Activated CD8-positive, alpha-beta memory T cell treated with anti-CD3 and anti-CD28 coated beads for 48 hours (primary cell): Measurements from ENCODE around the gene TOR1AIP2.
"Not testable (repeated sequence)": the region's sequence is repeated elsewhere in the genome, so short reads cannot be mapped to it uniquely, and the experiment has no call there.

Experiments used
- DNase-seq, 3 experiments: peaks; one replicate each; pipeline ENCODE4 v3.0.0-alpha.2; 2020; ENCODE audit warnings: low read depth in 2 of 3, low spot score in 2 of 3

The TOR1AIP2 gene

GRCh38 chr1:179876300-179876715 lies 1.3 kb downstream of the TOR1AIP2 start:
- no peak for DNase-seq

DNA sequence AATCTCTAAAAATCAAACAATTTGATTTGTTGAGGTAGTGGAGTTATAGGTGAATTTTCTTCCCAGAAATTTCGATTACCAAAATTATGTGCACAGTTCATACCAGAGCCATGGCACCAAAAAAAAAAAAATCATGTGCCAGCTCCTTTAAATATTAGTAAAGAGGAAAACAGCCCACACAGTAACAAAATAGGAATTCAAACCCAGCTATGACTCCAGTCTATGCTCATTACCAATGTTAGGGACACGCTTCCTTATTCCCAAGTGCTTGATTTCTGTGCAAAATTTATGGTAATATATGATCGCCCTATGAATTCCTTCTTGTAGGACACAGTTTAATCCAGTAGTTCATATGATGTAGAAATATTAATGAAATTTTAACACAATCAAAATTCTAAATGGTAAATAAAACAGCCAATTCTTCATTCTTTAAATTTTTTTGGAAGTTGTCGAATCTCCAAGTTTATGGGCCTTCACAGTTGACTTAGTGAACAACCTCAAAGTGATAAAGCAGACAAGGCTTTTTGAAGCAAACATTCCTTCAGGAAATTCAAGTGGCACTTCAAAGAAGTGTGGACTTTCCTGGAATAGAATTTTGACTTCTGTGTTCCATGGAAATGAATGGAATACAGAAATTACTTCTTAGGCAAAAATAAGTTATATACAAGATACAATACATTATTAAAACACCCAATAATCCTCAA lies 1.9 kb downstream of the TOR1AIP2 start:
- no peak for DNase-seq

GRCh38 chr1:179873438-179873851 lies 4.2 kb downstream of the TOR1AIP2 start:
- DNase-seq: no peak

GRCh38 chr1:179872558-179872957 lies 5.0 kb downstream of the TOR1AIP2 start:
- no peak for DNase-seq

DNA sequence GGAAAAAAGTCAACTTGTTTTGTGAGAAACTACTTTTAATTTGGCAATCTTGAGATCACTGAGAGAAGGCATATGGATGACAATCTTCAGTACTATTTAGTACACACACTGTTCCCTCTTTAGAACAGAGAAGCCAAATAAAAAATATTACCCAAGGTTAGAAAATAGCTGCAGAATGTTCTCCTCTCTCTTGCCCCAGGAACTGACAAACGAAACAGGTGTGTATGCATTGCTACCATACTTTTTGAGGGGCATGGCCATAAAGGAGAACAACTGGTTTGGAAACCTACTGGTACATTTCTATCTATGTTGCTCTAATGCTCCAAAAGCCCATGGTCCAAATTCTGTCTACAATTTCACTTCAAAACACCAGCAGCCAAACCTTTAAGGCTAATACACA lies 5.7 kb downstream of the TOR1AIP2 start:
- DNase-seq: no peak

DNA sequence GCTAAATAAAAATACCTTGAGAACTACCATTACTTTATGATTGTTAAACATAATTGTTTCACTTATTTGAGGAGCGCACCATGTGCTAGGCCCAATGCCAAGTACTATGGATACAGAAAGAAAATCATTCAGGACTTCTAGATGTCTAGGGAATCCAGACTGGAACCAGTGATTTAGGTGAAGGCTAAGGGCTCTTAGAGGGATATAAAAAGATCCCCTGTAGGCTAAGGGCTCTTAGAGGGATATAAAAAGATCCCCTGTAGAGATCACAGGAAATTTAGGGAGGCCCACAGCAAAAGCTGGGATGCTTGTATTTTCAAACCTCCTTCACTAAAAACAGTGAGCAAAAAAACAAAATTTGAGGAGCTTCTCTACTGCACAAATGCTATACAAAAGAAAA lies 6.7 kb downstream of the TOR1AIP2 start:
- no peak for DNase-seq

- DNase-seq: no peak
These were observed 9.9 kb downstream of the TOR1AIP2 start for GRCh38 chr1:179867493-179868330.

GRCh38 chr1:179866616-179867015 lies 11.0 kb downstream of the TOR1AIP2 start:
- no peak for DNase-seq

DNA sequence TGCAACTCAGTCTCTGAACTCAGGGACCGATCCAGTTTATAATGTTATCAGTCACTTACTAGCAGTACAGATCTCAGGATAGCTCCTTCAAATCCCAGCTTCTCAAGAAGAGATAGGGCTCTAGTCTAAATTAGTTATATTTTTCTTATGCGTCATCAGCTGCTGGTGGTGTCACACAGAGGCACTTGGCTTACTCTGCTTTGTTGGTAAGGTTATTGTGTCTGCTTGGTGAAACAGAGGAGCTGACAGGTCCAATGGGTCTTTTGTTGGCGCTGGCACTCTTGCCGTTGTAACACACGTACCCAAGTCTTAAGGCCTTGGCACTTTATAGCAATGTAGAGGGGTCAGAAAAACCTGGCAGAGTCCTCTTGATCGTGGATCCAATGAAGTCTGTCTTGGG lies 12.2 kb downstream of the TOR1AIP2 start:
- DNase-seq: no peak

DNA sequence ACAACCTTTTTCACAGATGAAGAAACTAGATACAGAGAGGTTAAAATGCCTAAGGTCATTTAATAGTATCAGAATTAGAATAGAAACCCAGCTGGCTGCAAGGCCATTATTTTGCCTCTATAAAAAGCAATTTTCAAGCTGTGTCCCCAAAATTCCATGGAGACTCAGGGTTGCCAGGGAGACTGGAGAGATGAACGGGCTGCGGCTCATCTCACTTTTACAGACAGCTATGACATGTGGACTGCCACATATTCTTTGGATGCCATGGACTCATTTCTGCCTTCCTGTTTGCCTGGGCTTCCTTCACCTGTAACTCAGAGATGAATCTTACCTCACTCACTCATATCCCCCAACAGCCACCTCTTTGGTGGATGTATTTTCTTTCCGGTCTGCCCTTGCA lies 17.0 kb downstream of the TOR1AIP2 start:
- no peak for DNase-seq

GRCh38 chr1:179857009-179857408 lies 20.6 kb downstream of the TOR1AIP2 start:
- DNase-seq: no peak

DNA sequence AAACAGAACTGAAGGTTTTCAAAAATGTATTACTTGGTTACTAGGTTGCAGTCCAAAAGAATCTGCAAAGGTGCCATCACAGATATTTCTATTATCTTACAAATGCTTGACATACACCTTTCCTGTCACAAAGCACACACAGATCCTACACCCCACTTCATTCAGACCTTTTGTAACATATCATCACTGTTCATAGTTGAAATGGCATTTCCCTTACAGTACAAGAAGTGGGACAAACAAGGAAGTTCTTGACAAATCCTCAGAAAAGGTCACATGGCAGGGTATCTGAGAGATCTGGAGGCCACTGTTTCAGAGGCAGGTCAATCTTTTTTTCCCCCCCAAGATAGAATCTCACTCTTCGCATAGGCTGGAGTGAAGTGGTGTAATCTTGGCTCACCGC lies 21.3 kb downstream of the TOR1AIP2 start:
- DNase-seq: no peak

DNA sequence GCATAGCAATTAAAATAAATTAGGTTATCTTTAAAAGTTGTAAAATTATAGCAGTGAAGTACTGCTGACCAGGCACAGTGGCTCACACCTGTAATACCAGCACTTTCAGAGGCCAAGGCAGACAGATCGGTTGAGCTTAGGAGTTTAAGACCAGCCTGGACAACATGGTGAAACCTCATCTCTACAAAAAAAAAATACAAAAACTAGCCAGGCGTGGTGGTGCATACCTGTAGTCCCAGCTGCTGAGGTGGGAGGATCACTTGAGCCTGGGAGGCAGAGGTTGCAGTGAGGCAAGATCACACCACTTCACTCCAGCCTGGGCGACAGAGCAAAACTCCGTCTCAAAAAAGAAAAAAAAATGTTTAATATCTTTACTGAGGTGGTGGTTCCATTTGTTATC lies 21.8 kb downstream of the TOR1AIP2 start:
- DNase-seq: not testable (repeated sequence)

GRCh38 chr1:179853102-179853501 lies 24.5 kb downstream of the TOR1AIP2 start:
- DNase-seq: no peak

GRCh38 chr1:179848233-179848632 lies 29.4 kb downstream of the TOR1AIP2 start:
- no peak for DNase-seq

- DNase-seq: no peak
These were observed 37.5 kb downstream of the TOR1AIP2 start for GRCh38 chr1:179840107-179840506.

- DNase-seq: not testable (repeated sequence)
These were observed 40.7 kb downstream of the TOR1AIP2 start for GRCh38 chr1:179836686-179837445.

DNA sequence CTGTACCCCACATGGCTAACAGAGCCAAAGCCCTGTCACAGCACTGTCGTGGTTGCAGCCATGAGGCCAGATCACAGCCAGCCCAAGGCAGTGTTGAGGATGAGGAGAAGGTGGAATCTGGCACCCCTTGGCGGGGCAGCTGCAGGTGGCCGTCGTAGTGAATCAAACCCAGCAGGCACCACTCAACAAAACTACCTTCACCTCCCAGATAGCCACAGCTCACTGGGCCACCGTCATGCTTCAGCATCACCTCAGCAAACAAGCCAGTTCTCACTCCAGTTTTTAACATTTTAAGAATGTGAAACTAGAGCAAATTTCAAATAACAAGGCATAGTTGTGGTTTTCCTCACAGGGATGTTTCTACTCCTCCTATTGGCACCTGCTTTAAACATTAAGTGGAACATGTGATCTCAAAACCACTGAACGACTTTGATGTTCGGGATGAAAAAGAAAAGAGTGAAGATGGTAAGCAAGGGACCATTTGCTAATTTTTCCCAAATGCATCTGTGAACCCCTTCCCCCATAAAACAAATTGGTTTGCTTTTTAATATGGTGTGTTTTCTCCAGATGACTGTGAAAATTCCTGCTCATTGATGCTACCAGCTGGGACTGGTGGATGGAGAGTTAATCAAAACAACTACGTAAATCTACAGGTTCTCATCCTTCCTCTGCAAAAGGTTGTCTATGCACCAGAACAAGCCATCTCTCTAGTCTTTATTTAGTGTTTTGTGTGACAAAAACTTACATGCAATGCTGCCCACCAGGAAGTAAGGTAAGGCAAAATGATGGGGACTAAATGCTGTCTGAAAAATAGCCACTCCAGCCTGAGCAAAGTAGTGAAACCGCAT lies 45.5 kb downstream of the TOR1AIP2 start:
- DNase-seq: no peak

GRCh38 chr1:179831225-179831624 lies 46.4 kb downstream of the TOR1AIP2 start:
- DNase-seq: no peak

DNA sequence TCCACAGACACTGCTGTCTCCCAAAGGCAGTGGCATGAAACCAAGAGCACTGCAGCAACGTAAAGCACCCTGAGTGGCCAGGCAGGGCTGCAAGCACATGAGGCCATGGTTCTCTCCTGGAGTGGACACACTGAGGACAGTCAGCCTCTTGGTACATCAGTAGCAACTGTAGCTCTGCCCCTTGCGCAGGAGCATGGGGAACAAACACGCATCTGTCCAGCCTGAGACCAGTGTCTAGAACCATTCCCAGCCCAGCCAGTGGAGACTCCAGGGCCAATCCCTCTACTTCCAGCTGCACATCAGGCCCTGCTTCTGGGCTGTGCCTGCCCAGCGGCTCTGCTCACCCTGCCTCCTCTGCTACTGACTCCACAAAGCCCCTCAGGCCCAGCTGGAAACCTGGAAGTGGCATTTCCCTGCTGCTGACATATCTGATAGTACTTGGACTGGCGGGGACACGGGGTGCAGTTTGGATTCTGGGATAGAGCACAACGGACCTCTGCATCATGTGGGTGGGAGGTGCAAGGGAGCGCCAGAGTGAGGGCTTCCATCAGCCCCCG lies 49.0 kb downstream of the TOR1AIP2 start:
- no peak for DNase-seq
